Liver (tissue), 9 donors: ENCODE results near the gene LYST. TPM values are rescaled to one million over a fixed set of nuclear protein-coding genes. Genes with fewer than 3 reads are reported as not detected.

ENCODE experiments used
- DNase-seq: peaks from one replicate; pipeline ENCODE4 v3.0.0-alpha.2; 2017; ENCODE audit warnings: low spot score
- H3K27ac ChIP-seq, 2 donors: one replicate each; pipeline ENCODE4 v1.7.0; 2013; ENCODE audit warnings: inconsistent platforms in 2 of 2, low read length in 2 of 2, control low read depth in 1 of 2, low read depth in 1 of 2, mild to moderate bottlenecking in 1 of 2
- H3K27me3 ChIP-seq, 4 donors: one replicate each; pipeline versions ENCODE4 v1.6.1 to v1.7.0; 2013; ENCODE audit warnings: low read length in 3 of 4, inconsistent platforms in 1 of 4, mild to moderate bottlenecking in 1 of 4, moderate library complexity in 1 of 4; ENCODE audit not compliant: control insufficient read depth in 4 of 4, insufficient read depth in 4 of 4
- H3K36me3 ChIP-seq, 4 donors: one replicate each; pipeline versions ENCODE4 v1.6.1 to v1.7.0; 2013; ENCODE audit warnings: low read length in 3 of 4, mild to moderate bottlenecking in 3 of 4, low read depth in 1 of 4, moderate library complexity in 1 of 4; ENCODE audit not compliant: control insufficient read depth in 4 of 4, insufficient read depth in 3 of 4
- H3K4me1 ChIP-seq, 4 donors: one replicate each; pipeline versions ENCODE4 v1.6.1 to v1.7.0; 2013; ENCODE audit warnings: low read length in 3 of 4, mild to moderate bottlenecking in 3 of 4, moderate library complexity in 1 of 4; ENCODE audit not compliant: control insufficient read depth in 4 of 4, insufficient read depth in 4 of 4
- H3K4me3 ChIP-seq, 3 donors: one replicate each; pipeline versions ENCODE4 v1.6.1 to v1.7.0; 2013; ENCODE audit warnings: low read length in 3 of 3, control low read depth in 1 of 3, low read depth in 1 of 3, mild to moderate bottlenecking in 1 of 3
- H3K9ac ChIP-seq, 2 donors: one replicate each; pipeline ENCODE4 v1.7.0; 2013; ENCODE audit warnings: low read length in 2 of 2, mild to moderate bottlenecking in 2 of 2, moderate library complexity in 2 of 2, control low read depth in 1 of 2, low read depth in 1 of 2
- H3K9me3 ChIP-seq, 4 donors: one replicate each; pipeline versions ENCODE4 v1.6.1 to v1.7.0; 2013; ENCODE audit warnings: low read length in 3 of 4; ENCODE audit not compliant: control insufficient read depth in 4 of 4
- CTCF ChIP-seq: fragments of 150-350 bp; IDR thresholded peaks from 2 replicates; pipeline ENCODE4 v1.5.1; 2017; ENCODE audit warnings: improper control_type of control experiment, low read depth, low read length; ENCODE audit not compliant: missing input control
- HNF4A ChIP-seq, 2 donors: conservative IDR thresholded peaks; 2 replicates each; pipeline ENCODE4 v1.6.1; 2016; ENCODE audit warnings: antibody characterized with exemption in 2 of 2, mild to moderate bottlenecking in 2 of 2
- MAX ChIP-seq: IDR thresholded peaks from 2 replicates; pipeline ENCODE4 v1.6.1; 2016; ENCODE audit warnings: antibody characterized with exemption
- NR2F2 ChIP-seq: IDR thresholded peaks from 2 replicates; pipeline ENCODE4 v1.6.1; 2016; ENCODE audit warnings: antibody characterized with exemption
- RAD21 ChIP-seq, 2 donors: IDR thresholded peaks; 2 replicates each; pipeline ENCODE4 v1.6.1; 2016; ENCODE audit warnings: antibody characterized with exemption in 2 of 2, mild to moderate bottlenecking in 2 of 2
- REST ChIP-seq: IDR thresholded peaks from 2 replicates; pipeline ENCODE4 v1.6.1; 2016; ENCODE audit warnings: antibody characterized with exemption, mild to moderate bottlenecking
- RXRA ChIP-seq, 2 donors: IDR thresholded peaks; 2 replicates each; pipeline ENCODE4 v1.6.1; 2017 to 2018; ENCODE audit warnings: antibody characterized with exemption in 2 of 2, mild to moderate bottlenecking in 1 of 2
- YY1 ChIP-seq: IDR thresholded peaks from 2 replicates; pipeline ENCODE4 v1.6.1; 2016; ENCODE audit warnings: antibody characterized with exemption, mild to moderate bottlenecking
- ZBTB33 ChIP-seq: IDR thresholded peaks from 2 replicates; pipeline ENCODE4 v1.6.1; 2016; ENCODE audit warnings: antibody characterized with exemption
- WGBS: extraction: QIAGEN DNeasy Blood & Tissue Kit; methylation state at CpG from one replicate; pipeline ENCODE4 v1.1.7; 2013; 5-methylcytosine and 5-hydroxymethylcytosine counted together
- polyA plus RNA-seq, 2 donors: library from polyadenylated mRNA; stranded (reverse) in 1 of 2; unstranded in 1 of 2; fragments of 200-250 nt in 1 of 2; fragments of >200 nt in 1 of 2; fragmentation: Nextera tagmentation in 1 of 2; extraction: Ambion mirVana in 1 of 2; gene quantifications; one replicate each; pipeline versions ENCODE4 v1.2.1 to v1.2.3, GENCODE V29; 2013 to 2015
- total RNA-seq, 2 donors: library from RNA; depleted of rRNA; stranded (reverse); fragments of >200 nt; gene quantifications; one replicate each; pipeline ENCODE4 v1.2.3, GENCODE V29; 2014
- donor health status: healthy.
- donor health status: healthy.
- donor health status: healthy.
- donor health status: healthy.
- donor health status: healthy.

The LYST gene
- total and polyA plus RNA-seq, 4 donors = 3.4 to 45.9 (median 14.2) TPM

- Histone ChIP-seq H3K9me3 (peaks cover 10 to 41% (median 18%) of the 10 kb centered on the region in 4 donors), H3K36me3 (peaks cover 0 to 77% (median 45%) of the 10 kb centered on the region in 4 donors), H3K27ac (no peak overlapping the region), H3K4me3 (no peak overlapping the region), H3K27me3 (no peaks in the 10 kb centered on the region), H3K4me1 (no peaks in the 10 kb centered on the region), H3K9ac (no peak overlapping the region)
- no peak for TF ChIP-seq YY1
- TF ChIP-seq REST = no peak
- no peak for TF ChIP-seq RAD21 (IDR thresholded peaks at IDR 0.05)
- no peak for TF ChIP-seq RXRA (IDR thresholded peaks at IDR 0.05)
- TF ChIP-seq NR2F2 = no peak
- WGBS = 79% methylated on average over 7 of the region's 7 CpGs
- DNase-seq = no peak
These were observed 192.7 kb downstream of the LYST start for GRCh38 chr1:235673981-235674380.

- H3K9me3 ChIP-seq = peaks cover 10 to 41% (median 18%) of the 10 kb centered on the region in 4 donors
- H3K36me3 ChIP-seq = peaks cover 0 to 70% (median 44%) of the 10 kb centered on the region in 4 donors
- WGBS = 93% methylated on average over 1 of the region's 1 CpG
- H3K27me3 ChIP-seq = no peaks in the 10 kb centered on the region
- no peak overlapping the region for H3K4me3 ChIP-seq
- H3K4me1 ChIP-seq = no peaks in the 10 kb centered on the region
- H3K9ac ChIP-seq = no peak overlapping the region
- DNase-seq = no peak
- no peak overlapping the region for H3K27ac ChIP-seq
- TF ChIP-seq ZBTB33 = no peak
- TF ChIP-seq HNF4A (conservative IDR thresholded peaks at IDR 0.05) = no peak
- TF ChIP-seq MAX = no peak
- TF ChIP-seq CTCF = no peak
These were observed 194.7 kb downstream of the LYST start for GRCh38 chr1:235671992-235672391.
